Cortex of kidney (tissue), 1 donor: ENCODE results near the gene SHC4.

Experiments used
- DNase-seq: peaks from one replicate; lab custom pipeline; 2025; lab: John Stamatoyannopoulos, UW

SHC4 gene

GRCh38 chr15:48845123-48845522 is 118.6 kb downstream of the SHC4 start:
- DNase-seq, result no peak

GRCh38 chr15:48842501-48842900 is 121.2 kb downstream of the SHC4 start:
- no peak for DNase-seq

- DNase-seq, result no peak
These were observed 129.0 kb downstream of the SHC4 start for GRCh38 chr15:48834756-48835155.

DNA sequence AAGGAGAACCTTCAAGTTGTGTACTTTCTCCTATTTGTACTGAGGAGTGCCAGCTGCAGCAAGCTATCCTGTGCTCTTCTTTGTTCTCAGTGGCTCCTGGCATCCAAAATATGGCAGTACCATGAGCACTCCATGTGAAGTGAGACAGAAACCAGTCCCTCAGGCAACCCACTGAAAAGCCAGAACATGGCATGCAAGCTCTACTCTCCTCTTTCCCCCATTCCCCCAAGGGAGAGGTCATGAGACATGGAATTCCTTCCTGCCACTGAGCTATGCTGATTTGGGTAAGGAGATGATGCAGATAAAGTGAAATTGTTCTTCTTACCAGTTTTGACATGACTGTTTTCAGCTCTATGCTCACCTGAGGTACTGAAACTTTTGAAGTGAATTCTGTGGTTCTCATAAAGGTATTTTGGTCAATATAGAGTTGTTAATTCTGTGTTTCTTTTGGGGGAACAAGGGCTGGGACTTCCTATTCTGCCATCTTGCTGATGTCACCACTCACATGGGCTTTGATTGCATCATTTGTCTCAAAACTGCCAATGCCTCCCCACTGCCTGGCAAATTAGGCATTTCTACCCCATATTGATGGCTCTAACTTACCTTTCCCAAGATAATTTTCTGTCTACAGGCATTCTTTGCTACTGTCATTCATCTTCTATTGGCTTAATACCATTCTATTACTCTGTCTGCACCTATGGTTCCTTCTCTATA is 130.0 kb downstream of the SHC4 start:
- DNase-seq, result no peak

- DNase-seq, result no peak
These were observed 131.1 kb downstream of the SHC4 start for GRCh38 chr15:48832648-48833047.

DNA sequence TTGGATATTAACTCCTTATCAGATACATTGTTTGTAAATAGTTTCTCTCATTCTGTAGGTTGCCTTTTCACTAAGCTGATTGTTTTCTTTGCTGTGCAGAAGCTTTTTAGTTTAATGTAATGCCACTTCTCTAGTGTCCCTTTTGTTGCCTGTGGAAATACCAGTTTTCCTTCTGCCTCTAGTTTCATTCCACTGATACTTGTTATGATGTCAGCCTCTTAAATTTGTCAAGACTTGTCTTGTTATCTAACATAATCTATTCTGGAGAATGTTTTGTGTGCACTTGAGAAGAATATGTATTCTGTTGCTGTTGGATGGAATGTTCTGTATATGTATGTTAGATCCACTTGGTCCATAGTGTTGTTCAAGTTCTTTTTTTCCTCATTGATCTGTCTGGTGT is 134.8 kb downstream of the SHC4 start:
- no peak for DNase-seq

- no peak for DNase-seq
These were observed 135.2 kb downstream of the SHC4 start for GRCh38 chr15:48828471-48828870.

GRCh38 chr15:48825075-48825474 is 138.6 kb downstream of the SHC4 start:
- DNase-seq, result no peak

DNA sequence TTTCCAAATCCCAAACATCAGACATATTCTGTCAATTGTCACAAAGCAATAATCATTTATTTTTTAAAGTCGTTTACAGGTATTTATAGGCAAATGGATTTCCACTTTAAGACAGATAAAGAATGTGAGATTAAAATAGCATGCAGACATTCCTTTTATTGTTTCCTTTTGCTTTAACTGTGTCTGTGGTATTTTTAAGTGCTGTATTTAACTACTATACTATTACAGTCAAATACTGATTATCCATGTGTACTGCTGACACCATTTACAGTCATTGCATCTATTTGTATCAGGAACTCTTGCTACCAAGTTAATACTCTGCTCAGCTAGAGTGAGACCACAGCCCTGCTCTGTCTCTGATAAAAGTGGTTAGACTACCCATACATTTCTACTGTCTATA is 140.0 kb downstream of the SHC4 start:
- no peak for DNase-seq

- no peak for DNase-seq
These were observed 140.5 kb downstream of the SHC4 start for GRCh38 chr15:48823237-48823636.

DNA sequence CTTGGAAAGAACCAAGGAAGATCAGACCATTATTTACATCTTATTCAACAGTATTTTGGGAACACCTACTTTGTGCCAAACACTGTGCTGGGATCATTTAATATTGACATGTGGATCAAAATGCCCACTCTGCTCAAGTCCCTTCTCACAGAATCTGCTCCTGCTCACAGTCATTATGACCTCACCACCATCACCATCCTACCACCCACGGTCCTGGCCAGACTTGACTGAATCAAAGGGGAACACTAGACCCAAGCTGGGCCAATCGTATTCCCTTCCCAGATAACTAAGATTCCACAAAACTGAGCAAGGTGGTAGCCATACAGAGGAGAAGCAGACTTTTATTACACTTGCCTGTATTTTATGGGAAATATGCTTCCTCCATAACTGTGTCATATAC is 149.4 kb downstream of the SHC4 start:
- DNase-seq, result no peak

- no peak for DNase-seq
These were observed 152.3 kb downstream of the SHC4 start for GRCh38 chr15:48811325-48811958.

GRCh38 chr15:48810414-48811324 is 153.1 kb downstream of the SHC4 start, which contains the start of gene CEP152:
Gene CEP152, minus strand, starts transcription at chr15:48811069. Its CDS starts 5,420 bp downstream, at chr15:48805649.
- peak; percentile 89 for DNase-seq

DNA sequence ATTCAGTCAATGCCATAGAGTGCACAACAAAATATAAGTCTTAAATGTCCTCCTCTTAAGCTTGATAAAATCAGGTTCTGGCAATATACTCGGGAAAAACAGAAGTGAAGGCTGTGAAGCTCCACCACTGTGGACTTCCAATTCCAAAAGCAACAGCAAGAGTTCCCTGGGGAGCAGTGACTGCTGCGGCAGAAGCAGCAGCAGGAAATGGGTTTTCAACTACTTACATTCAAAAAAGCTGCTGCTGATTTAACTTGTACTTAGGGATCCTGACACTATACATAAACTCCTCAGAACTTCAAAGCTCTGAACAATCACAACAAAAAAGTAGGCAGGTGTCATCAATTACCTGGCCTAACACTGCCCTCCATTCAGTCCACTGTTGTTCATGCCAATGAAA is 157.6 kb downstream of the SHC4 start:
- no peak for DNase-seq

DNA sequence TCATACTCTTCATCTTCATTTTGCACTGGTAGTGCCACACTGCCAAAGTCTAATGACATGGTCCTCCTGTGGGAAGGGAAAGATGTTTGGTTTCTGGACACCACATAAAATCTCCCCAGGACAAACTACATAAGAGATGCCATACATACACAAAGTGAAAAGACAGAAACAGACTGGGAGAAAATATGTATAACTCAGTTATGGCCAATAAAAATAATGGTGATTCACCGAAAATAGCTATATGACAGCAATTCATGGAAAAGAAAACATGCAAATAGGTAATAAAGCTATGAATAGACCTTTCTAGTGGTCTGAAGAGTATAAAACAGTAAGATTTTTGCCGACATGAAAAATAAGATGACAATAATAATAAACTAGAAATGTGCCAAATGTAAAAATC is 158.1 kb downstream of the SHC4 start:
- no peak for DNase-seq

- no peak for DNase-seq
These were observed 159.8 kb downstream of the SHC4 start for GRCh38 chr15:48803877-48804276.

- DNase-seq, result no peak
These were observed 160.9 kb downstream of the SHC4 start for GRCh38 chr15:48802867-48803266.

DNA sequence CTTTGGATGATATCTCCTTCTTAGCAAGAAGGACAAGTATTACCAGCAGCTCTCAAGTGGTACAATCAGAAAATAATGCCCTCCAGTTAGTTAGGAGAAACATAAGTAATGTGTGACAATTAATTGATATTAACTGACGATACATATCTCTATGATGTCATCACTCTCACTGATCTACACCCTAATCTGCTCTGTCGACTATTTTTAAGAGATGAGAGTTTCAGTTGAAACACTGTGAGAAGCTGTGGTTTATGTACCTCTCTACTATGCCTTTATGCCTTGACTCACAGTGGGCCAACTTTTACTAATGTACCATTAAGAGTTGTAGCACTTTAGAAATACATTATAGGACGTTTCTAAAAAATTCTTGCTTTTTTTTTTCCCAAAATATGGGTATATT is 161.5 kb downstream of the SHC4 start:
- no peak for DNase-seq

- no peak for DNase-seq
These were observed 162.8 kb downstream of the SHC4 start for GRCh38 chr15:48800811-48801455.

GRCh38 chr15:48800245-48800644 is 163.5 kb downstream of the SHC4 start:
- DNase-seq, result no peak

GRCh38 chr15:48798319-48798718 is 165.4 kb downstream of the SHC4 start:
- no peak for DNase-seq

DNA sequence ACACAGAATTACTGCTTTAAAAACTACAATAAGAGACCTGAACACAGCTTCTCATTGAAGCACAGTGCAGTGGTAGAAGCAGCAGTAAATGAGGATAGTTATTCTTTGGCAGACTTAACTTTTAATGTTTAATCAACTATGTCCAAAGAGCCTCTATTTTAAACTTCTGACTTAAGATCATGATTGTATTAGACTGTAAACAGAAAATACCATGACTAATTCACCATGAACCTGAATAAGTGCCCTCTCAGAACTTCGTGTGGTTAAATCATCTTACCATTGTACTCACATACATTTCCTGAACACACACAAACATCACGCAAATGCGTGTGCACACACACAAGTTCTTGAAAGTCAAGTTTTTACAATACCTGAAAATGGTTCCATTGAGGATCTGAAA is 166.8 kb downstream of the SHC4 start:
- DNase-seq, result no peak
